ENCODE results near the gene CYP17A1. TPM values are rescaled to one million over a fixed set of nuclear protein-coding genes. Genes with fewer than 3 reads are reported as not detected.

Gene CYP17A1
- total and polyA plus RNA-seq, 2 experiments from 2014 or later = not detected

GRCh38 chr10:102795453-102796406 lies 41.5 kb downstream of the CYP17A1 start:
- ATAC-seq = no peak
- no peak overlapping the region for H3K27ac Mint-ChIP-seq
- no peaks in the 10 kb centered on the region for H3K27me3 ChIP-seq (ENCODE audit: insufficient read depth)
- H3K4me1 ChIP-seq (ENCODE audit: insufficient read depth) = peaks cover 12% of the 10 kb centered on the region
- H4K20me1 ChIP-seq (replicated peaks; ENCODE audit: insufficient read depth) = no peaks in the 10 kb centered on the region
- H3K4me1 Mint-ChIP-seq = peaks cover 29% of the 10 kb centered on the region
- no peaks in the 10 kb centered on the region for H3K9me3 Mint-ChIP-seq
- H3K36me3 Mint-ChIP-seq (ENCODE audit: low read depth) = peaks cover 15% of the 10 kb centered on the region
- H3K4me3 Mint-ChIP-seq = no peak overlapping the region
- no peak overlapping the region for H3K4me3 ChIP-seq
- no peak overlapping the region for H2AFZ ChIP-seq
- peak overlapping the region; percentile 50; the same call in 1 of the 2 replicates for H3K27ac ChIP-seq (ENCODE audit: low read depth)
- no peak for DNase-seq (ENCODE audit: low spot score)
- H3K79me2 ChIP-seq (replicated peaks; ENCODE audit: insufficient read depth) = 0 out of 2 replicates have a peak, but pooled peaks cover 14% of the 10 kb centered on the region
- no peaks in the 10 kb centered on the region for H3K9me2 ChIP-seq (ENCODE audit: insufficient read depth)
- TF ChIP-seq ZNF331 (CRISPR knock-in tag; IDR thresholded peaks at IDR 0.05; ENCODE audit: low read depth) (no peak), ZNF462 (CRISPR knock-in tag; IDR thresholded peaks at IDR 0.05) (no peak), CREB1 (CRISPR knock-in tag; IDR thresholded peaks at IDR 0.05; ENCODE audit: low read depth) (no peak), ZNF114 (CRISPR knock-in tag; IDR thresholded peaks at IDR 0.05) (no peak), EZH2phosphoT487 (IDR thresholded peaks at IDR 0.05; ENCODE audit: unreplicated experiment) (no peak), JUNB (IDR thresholded peaks at IDR 0.05; ENCODE audit: unreplicated experiment) (no peak), CTCF (conservative IDR thresholded peaks at IDR 0.05; ENCODE audit: low read depth in 2 of 2) (no peak), NANOG (IDR thresholded peaks at IDR 0.05; ENCODE audit: borderline replicate concordance) (no peak), POLR2AphosphoS5 (IDR thresholded peaks at IDR 0.05; ENCODE audit: low read depth) (no peak), STAT1 (IDR thresholded peaks at IDR 0.05; ENCODE audit: unreplicated experiment) (no peak)
- no peaks in the 10 kb centered on the region for H3K27me3 Mint-ChIP-seq (ENCODE audit: insufficient read depth, low read depth, poor library complexity)
- no peak overlapping the region for H3K4me2 ChIP-seq
- peaks cover 5% of the 10 kb centered on the region; the same call in 1 of the 2 replicates for H3F3A ChIP-seq (replicated peaks; ENCODE audit: low read depth)
- no peaks in the 10 kb centered on the region for H3K36me3 ChIP-seq (ENCODE audit: insufficient read depth)
